ENCODE data around the gene MIAT. TPM values are rescaled to one million over a fixed set of nuclear protein-coding genes. Genes with fewer than 3 reads are reported as not detected.

The MIAT gene
- total and polyA plus RNA-seq, 2 of the 4 experiments (the other 2 are of a cell fraction) = 0.54 to 0.65 TPM

GRCh38 chr22:26707581-26707980 is 50.2 kb downstream of the MIAT start:
- Histone ChIP-seq H3K9me3 (ENCODE audit: control insufficient read depth, insufficient read depth, low read length) (peaks cover 8% of the 10 kb centered on the region), H3K36me3 (ENCODE audit: control insufficient read depth, insufficient read depth, low read length) (no peaks in the 10 kb centered on the region), H2AK9ac (replicated peaks; ENCODE audit: low read depth, low read length, poor library complexity) (no peak overlapping the region), H4K91ac (ENCODE audit: insufficient read depth, low read depth, low read length) (no peak overlapping the region), H4K20me1 (ENCODE audit: insufficient read depth, low read length) (peaks cover 5% of the 10 kb centered on the region; the same call in 1 of the 2 replicates), H2AK5ac (ENCODE audit: low read depth, low read length) (peak overlapping the region; percentile 16; the same call in 1 of the 2 replicates), H2BK5ac (ENCODE audit: low read depth, low read length, poor library complexity, severe bottlenecking) (no peak overlapping the region), H3K27ac (ENCODE audit: insufficient read depth, low read length) (no peak overlapping the region), H2BK20ac (ENCODE audit: low read depth, low read length) (no peak overlapping the region), H2AFZ (replicated peaks; ENCODE audit: low read length, poor library complexity) (no peak overlapping the region), H3K79me1 (ENCODE audit: low read depth in 1 of 2, low read length in 2 of 2) (peaks cover 4 to 30% of the 10 kb centered on the region in 2 experiments; a peak in 3 of 4 replicates), H3K4me1 (ENCODE audit: control insufficient read depth, insufficient read depth, low read length) (peaks cover 29% of the 10 kb centered on the region), H2BK15ac (ENCODE audit: low read depth, low read length) (no peak overlapping the region; the same call in 2 of the 3 replicates), H3K4me3 (ENCODE audit: insufficient read depth, low read depth, low read length) (no peak overlapping the region), H2BK120ac (ENCODE audit: low read depth, low read length) (no peak overlapping the region), H3K9ac (ENCODE audit: low read depth, low read length) (no peak overlapping the region), H3K56ac (ENCODE audit: extremely low read depth, insufficient read depth, low read length) (no peak overlapping the region), H3K4ac (ENCODE audit: low read depth, low read length) (peak overlapping the region; percentile 2), H4K8ac (ENCODE audit: low read depth in 2 of 2, low read length in 2 of 2) (no peak overlapping the region), H3K9me1 (ENCODE audit: insufficient read depth, low read length) (peaks cover 25% of the 10 kb centered on the region), H3K18ac (ENCODE audit: low read depth, low read length) (no peak overlapping the region), H3K14ac (replicated peaks; ENCODE audit: low read depth, low read length) (no peak overlapping the region), H3K4me2 (ENCODE audit: low read depth, low read length) (no peak overlapping the region), H3K23ac (ENCODE audit: low read depth, low read length) (no peak overlapping the region), H4K5ac (ENCODE audit: low read depth, low read length) (no peak overlapping the region), H3K27me3 (ENCODE audit: control insufficient read depth, insufficient read depth, low read length) (no peaks in the 10 kb centered on the region)
- WGBS, 2 experiments (ENCODE audit: extremely low coverage in 2 of 2, insufficient read length in 1 of 2) = 64% methylated on average over 2 of the region's 2 CpGs; no CpG with 5 or more reads in 1 of the 2 experiments
- in situ Hi-C loops (cut with MboI; ENCODE audit: low sequenced_read_pairs) (no loop called here), dilution Hi-C loops (cut with HindIII; ENCODE audit: low sequenced_read_pairs, unreplicated experiment) (no loop called here), intact Hi-C loops (cut with micrococcal nuclease) (no loop called here)
- no TSS peak for BruUV-seq (replicated peaks)
- ChIA-PET POLR2A (ENCODE audit: unreplicated experiment) (no interaction called here), CTCF (no interaction called here)
- TF ChIP-seq MAFK (IDR thresholded peaks at IDR 0.05; ENCODE audit: low read depth, low read length) (no peak), MXI1 (IDR thresholded peaks at IDR 0.05; ENCODE audit: borderline replicate concordance, low read depth, low read length) (no peak), SMC3 (IDR thresholded peaks at IDR 0.05; ENCODE audit: low read depth, low read length) (no peak), USF2 (IDR thresholded peaks at IDR 0.05; ENCODE audit: low read depth, low read length) (no peak), RFX5 (IDR thresholded peaks at IDR 0.05; ENCODE audit: low read depth, low read length) (no peak), RAD21 (IDR thresholded peaks at IDR 0.05; ENCODE audit: low read length) (no peak), NFE2L2 (IDR thresholded peaks at IDR 0.05; ENCODE audit: low read depth, low read length) (no peak), CHD1 (IDR thresholded peaks at IDR 0.05; ENCODE audit: low read depth, low read length) (no peak), MAZ (IDR thresholded peaks at IDR 0.05; ENCODE audit: borderline replicate concordance, low read depth, low read length) (no peak), CEBPB (IDR thresholded peaks at IDR 0.05; ENCODE audit: low read depth, low read length) (no peak)
- TF ChIP-seq, protein P1, sequence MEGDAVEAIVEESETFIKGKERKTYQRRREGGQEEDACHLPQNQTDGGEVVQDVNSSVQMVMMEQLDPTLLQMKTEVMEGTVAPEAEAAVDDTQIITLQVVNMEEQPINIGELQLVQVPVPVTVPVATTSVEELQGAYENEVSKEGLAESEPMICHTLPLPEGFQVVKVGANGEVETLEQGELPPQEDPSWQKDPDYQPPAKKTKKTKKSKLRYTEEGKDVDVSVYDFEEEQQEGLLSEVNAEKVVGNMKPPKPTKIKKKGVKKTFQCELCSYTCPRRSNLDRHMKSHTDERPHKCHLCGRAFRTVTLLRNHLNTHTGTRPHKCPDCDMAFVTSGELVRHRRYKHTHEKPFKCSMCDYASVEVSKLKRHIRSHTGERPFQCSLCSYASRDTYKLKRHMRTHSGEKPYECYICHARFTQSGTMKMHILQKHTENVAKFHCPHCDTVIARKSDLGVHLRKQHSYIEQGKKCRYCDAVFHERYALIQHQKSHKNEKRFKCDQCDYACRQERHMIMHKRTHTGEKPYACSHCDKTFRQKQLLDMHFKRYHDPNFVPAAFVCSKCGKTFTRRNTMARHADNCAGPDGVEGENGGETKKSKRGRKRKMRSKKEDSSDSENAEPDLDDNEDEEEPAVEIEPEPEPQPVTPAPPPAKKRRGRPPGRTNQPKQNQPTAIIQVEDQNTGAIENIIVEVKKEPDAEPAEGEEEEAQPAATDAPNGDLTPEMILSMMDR (conservative IDR thresholded peaks at IDR 0.05; ENCODE audit: low read depth, low read length) = no peak
- ATAC-seq (ENCODE audit: low read depth) (no peak), DNase-seq (no peak)

Measured in IMR-90 (cell line).